DND-41 (cell line): ENCODE measurements around the gene GBA3.

Source experiments
- ATAC-seq: fragments of 200-7000 bp; cut with Tn5 transposase; 3 replicates; pipeline ENCODE4 v1.9.1; 2021; ENCODE audit warnings: low read depth; ENCODE audit not compliant: insufficient read depth
- DNase-seq: peaks from one replicate; pipeline ENCODE4 v3.0.0-alpha.2; 2020
- H2AFZ ChIP-seq: 2 replicates; pipeline ENCODE4 v1.6.0; 2012; ENCODE audit warnings: low read depth, low read length
- H3K27ac ChIP-seq: 2 replicates; pipeline ENCODE4 v1.5.1; 2012; ENCODE audit warnings: low read length, inconsistent platforms
- H3K27me3 ChIP-seq: fragments of 200-600 bp; sonication (generic); 2 replicates; pipeline ENCODE4 v1.6.0; 2012; ENCODE audit warnings: low read length, mild to moderate bottlenecking, inconsistent platforms; ENCODE audit not compliant: insufficient read depth, poor library complexity
- H3K36me3 ChIP-seq: 2 replicates; pipeline ENCODE4 v1.5.1; 2012; ENCODE audit warnings: low read length, inconsistent platforms; ENCODE audit not compliant: insufficient read depth
- H3K4me1 ChIP-seq: 2 replicates; pipeline ENCODE4 v1.5.1; 2012; ENCODE audit warnings: mild to moderate bottlenecking, low read length; ENCODE audit not compliant: insufficient read depth
- H3K4me2 ChIP-seq: 2 replicates; pipeline ENCODE4 v1.6.0; 2012; ENCODE audit warnings: mild to moderate bottlenecking, moderate library complexity, low read length, inconsistent platforms; ENCODE audit not compliant: insufficient read depth
- H3K4me3 ChIP-seq, 2 experiments: fragments of 200-600 bp in 1 of 2; shearing (Covaris generic) in 1 of 2; 2 replicates each; pipeline ENCODE4 v1.5.1; 2012 to 2016; ENCODE audit warnings: inconsistent platforms in 2 of 2, low read length in 2 of 2, mild to moderate bottlenecking in 2 of 2, low read depth in 1 of 2, moderate library complexity in 1 of 2
- H3K79me2 ChIP-seq: 2 replicates; pipeline ENCODE4 v1.6.0; 2012; ENCODE audit warnings: low read length, inconsistent platforms; ENCODE audit not compliant: insufficient read depth
- H3K9ac ChIP-seq: 2 replicates; pipeline ENCODE4 v1.6.0; 2012; ENCODE audit warnings: low read depth, mild to moderate bottlenecking, inconsistent platforms, low read length, moderate library complexity
- H3K9me3 ChIP-seq: 2 replicates; pipeline ENCODE4 v1.5.1; 2012; ENCODE audit warnings: low read length, moderate library complexity, mild to moderate bottlenecking, inconsistent platforms; ENCODE audit not compliant: insufficient read depth, severe bottlenecking
- H4K20me1 ChIP-seq: 2 replicates; pipeline ENCODE4 v1.6.0; 2012; ENCODE audit warnings: low read length; ENCODE audit not compliant: insufficient read depth
- CTCF ChIP-seq: IDR thresholded peaks from 2 replicates; pipeline ENCODE4 v1.5.1; 2012; ENCODE audit warnings: borderline replicate concordance, low read length, moderate library complexity, mild to moderate bottlenecking; ENCODE audit not compliant: poor library complexity, severe bottlenecking; ENCODE audit errors: extremely low read depth
- EZH2 ChIP-seq: IDR thresholded peaks from 3 replicates; pipeline ENCODE4 v1.6.1; 2012; ENCODE audit warnings: borderline replicate concordance, low read depth, mild to moderate bottlenecking, moderate library complexity, low read length, inconsistent platforms; ENCODE audit not compliant: severe bottlenecking

The GBA3 gene

DNA sequence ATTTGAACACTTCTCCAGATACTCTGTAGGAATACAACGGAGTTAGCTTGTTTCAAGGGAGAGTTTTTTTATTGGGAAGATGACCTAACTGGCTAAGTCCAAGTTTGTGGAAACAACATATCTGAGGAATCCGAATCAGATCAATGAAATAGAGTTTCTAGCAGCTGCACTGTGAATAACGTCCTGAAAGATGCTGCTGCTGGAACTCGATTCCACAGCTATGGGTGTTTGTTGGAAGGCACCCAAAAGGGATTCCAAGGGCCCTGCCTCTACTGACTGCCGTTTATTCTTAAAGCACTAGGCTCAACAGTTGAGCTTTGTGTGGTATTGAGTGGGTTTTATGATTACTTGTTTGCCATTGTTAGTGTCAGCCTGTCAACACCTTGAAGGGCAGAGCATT, 6.6 kb upstream of the GBA3 start:
- Histone ChIP-seq H3K9me3 (no peaks in the 10 kb centered on the region), H3K27me3 (no peaks in the 10 kb centered on the region), H3K4me1 (no peaks in the 10 kb centered on the region), H3K4me2 (no peak overlapping the region), H3K9ac (no peak overlapping the region), H3K4me3 (no peak overlapping the region), H3K79me2 (no peaks in the 10 kb centered on the region), H4K20me1 (no peaks in the 10 kb centered on the region), H3K36me3 (no peaks in the 10 kb centered on the region), H3K27ac (no peak overlapping the region), H2AFZ (no peak overlapping the region)
- ATAC-seq (no peak), DNase-seq (no peak)
- TF ChIP-seq CTCF: no peak

GRCh38 chr4:22688236-22688635, 4.5 kb upstream of the GBA3 start:
- ATAC-seq: no peak
- H4K20me1 ChIP-seq: no peaks in the 10 kb centered on the region
- no peak overlapping the region for H2AFZ ChIP-seq
- no peak overlapping the region for H3K27ac ChIP-seq
- H3K4me3 ChIP-seq: no peak overlapping the region
- H3K4me1 ChIP-seq: no peaks in the 10 kb centered on the region
- no peaks in the 10 kb centered on the region for H3K79me2 ChIP-seq
- TF ChIP-seq CTCF: no peak
- TF ChIP-seq EZH2: no peak
- no peak overlapping the region for H3K4me2 ChIP-seq
- DNase-seq: no peak
- no peaks in the 10 kb centered on the region for H3K27me3 ChIP-seq
- no peaks in the 10 kb centered on the region for H3K36me3 ChIP-seq
- H3K9me3 ChIP-seq: no peaks in the 10 kb centered on the region
- H3K9ac ChIP-seq: no peak overlapping the region

- no peak for DNase-seq
- no peak overlapping the region for H2AFZ ChIP-seq
- no peaks in the 10 kb centered on the region for H3K4me1 ChIP-seq
- no peaks in the 10 kb centered on the region for H4K20me1 ChIP-seq
- no peak overlapping the region for H3K27ac ChIP-seq
- no peaks in the 10 kb centered on the region for H3K27me3 ChIP-seq
- H3K4me3 ChIP-seq: no peak overlapping the region
- no peak overlapping the region for H3K9ac ChIP-seq
- no peaks in the 10 kb centered on the region for H3K9me3 ChIP-seq
- no peak for ATAC-seq
- no peaks in the 10 kb centered on the region for H3K36me3 ChIP-seq
- no peak overlapping the region for H3K4me2 ChIP-seq
- H3K79me2 ChIP-seq: no peaks in the 10 kb centered on the region
- TF ChIP-seq EZH2: no peak
These were observed 3.3 kb upstream of the GBA3 start for GRCh38 chr4:22689428-22689827.

GRCh38 chr4:22695029-22695428, 2.3 kb downstream of the GBA3 start:
- Histone ChIP-seq H3K27me3 (no peaks in the 10 kb centered on the region), H2AFZ (no peak overlapping the region), H3K4me3 (no peak overlapping the region), H3K79me2 (no peaks in the 10 kb centered on the region), H3K36me3 (no peaks in the 10 kb centered on the region), H3K9ac (no peak overlapping the region), H3K4me2 (no peak overlapping the region), H3K4me1 (no peaks in the 10 kb centered on the region), H3K27ac (no peak overlapping the region), H4K20me1 (no peaks in the 10 kb centered on the region), H3K9me3 (no peaks in the 10 kb centered on the region)
- TF ChIP-seq CTCF: no peak
- TF ChIP-seq EZH2: no peak
- DNase-seq (no peak), ATAC-seq (no peak)
